ENCODE data around the gene KRTAP5-7. TPM values are rescaled to one million over a fixed set of nuclear protein-coding genes. Genes with fewer than 3 reads are reported as not detected.

KRTAP5-7 gene
- total and polyA plus RNA-seq, 2 of the 13 experiments (the other 11 are each of a cell fraction or from before 2014, with no cell fraction given) = 0.54 TPM; not detected in 1

- peak; percentile 72 for TF ChIP-seq PAXIP1 (CRISPR knock-in tag; conservative IDR thresholded peaks at IDR 0.05)
- TF ChIP-seq NFKB2 (CRISPR knock-in tag; IDR thresholded peaks at IDR 0.05; ENCODE audit: borderline replicate concordance) = no peak
- peak; percentile 37; the same call in 1 of the 2 replicates for TF ChIP-seq NCOA2 (CRISPR knock-in tag; IDR thresholded peaks at IDR 0.05)
- no peak for TF ChIP-seq EZH2 (conservative IDR thresholded peaks at IDR 0.05; ENCODE audit: low read depth, low read length)
- no peak for TF ChIP-seq STAT5B (CRISPR knock-in tag; IDR thresholded peaks at IDR 0.05)
- TF ChIP-seq ZFX (CRISPR knock-in tag; IDR thresholded peaks at IDR 0.05; ENCODE audit: low read depth) = no peak
- TF ChIP-seq ZNF891 (CRISPR knock-in tag; IDR thresholded peaks at IDR 0.05) = no peak
- TF ChIP-seq ZNF75D (CRISPR knock-in tag; IDR thresholded peaks at IDR 0.05; ENCODE audit: borderline replicate concordance) = no peak
- TF ChIP-seq ZNF761 (CRISPR knock-in tag; conservative IDR thresholded peaks at IDR 0.05) = no peak
- TF ChIP-seq ZBTB10 (CRISPR knock-in tag; IDR thresholded peaks at IDR 0.05; ENCODE audit: borderline replicate concordance) = no peak
- TF ChIP-seq GFI1 (CRISPR knock-in tag; IDR thresholded peaks at IDR 0.05; ENCODE audit: borderline replicate concordance) = peak; percentile 70; the same call in 1 of the 2 replicates
- no peak for TF ChIP-seq ZNF225 (CRISPR knock-in tag; IDR thresholded peaks at IDR 0.05)
- no peak for TF ChIP-seq NFYB (CRISPR knock-in tag; IDR thresholded peaks at IDR 0.05)
- no peak for TF ChIP-seq XBP1 (CRISPR knock-in tag; IDR thresholded peaks at IDR 0.05)
- TF ChIP-seq TGIF2 (CRISPR knock-in tag; IDR thresholded peaks at IDR 0.05) = no peak
- no peak for TF ChIP-seq ZNF441 (CRISPR knock-in tag; IDR thresholded peaks at IDR 0.05; ENCODE audit: borderline replicate concordance)
- TF ChIP-seq ZNF317 (CRISPR knock-in tag; IDR thresholded peaks at IDR 0.05) = no peak
- TF ChIP-seq RARG (CRISPR knock-in tag; IDR thresholded peaks at IDR 0.05; ENCODE audit: low read depth) = no peak
Measured at GRCh38 chr11:71525938-71526495, 1.1 kb upstream of the KRTAP5-7 start (continued).
